NCI-H146 treated with DMSO at 0.1 percent for 48 hours (cell line): ENCODE measurements around the gene VWA8.

ENCODE experiments used
- DNase-seq: peaks from one replicate; lab custom pipeline; 2025; ENCODE audit not compliant: unreplicated experiment; lab: John Stamatoyannopoulos, UW

The VWA8 gene

GRCh38 chr13:41694545-41695301 is 266.2 kb downstream of the VWA8 start:
- no peak for DNase-seq

GRCh38 chr13:41693434-41693833 is 267.5 kb downstream of the VWA8 start:
- no peak for DNase-seq

GRCh38 chr13:41691274-41691673 is 269.6 kb downstream of the VWA8 start:
- no peak for DNase-seq

- no peak for DNase-seq
These were observed 278.1 kb downstream of the VWA8 start for GRCh38 chr13:41682766-41683165.

- no peak for DNase-seq
These were observed 278.9 kb downstream of the VWA8 start for GRCh38 chr13:41682001-41682400.

GRCh38 chr13:41681587-41681986 is 279.3 kb downstream of the VWA8 start:
- DNase-seq: no peak

- no peak for DNase-seq
These were observed 280.0 kb downstream of the VWA8 start for GRCh38 chr13:41680900-41681299.

GRCh38 chr13:41678848-41679247 is 282.1 kb downstream of the VWA8 start:
- DNase-seq: no peak

- no peak for DNase-seq
These were observed 282.7 kb downstream of the VWA8 start for GRCh38 chr13:41678249-41678648.

- DNase-seq: no peak
These were observed 285.6 kb downstream of the VWA8 start for GRCh38 chr13:41675306-41675705.

GRCh38 chr13:41674246-41674645 is 286.7 kb downstream of the VWA8 start:
- no peak for DNase-seq

- DNase-seq: no peak
These were observed 287.3 kb downstream of the VWA8 start for GRCh38 chr13:41673640-41674039.

GRCh38 chr13:41670873-41671443 is 290.0 kb downstream of the VWA8 start:
- DNase-seq: no peak

- peak; percentile 85 for DNase-seq
These were observed 292.7 kb downstream of the VWA8 start for GRCh38 chr13:41668130-41668757.

- DNase-seq: no peak
These were observed 294.3 kb downstream of the VWA8 start for GRCh38 chr13:41666644-41667043.

- DNase-seq: no peak
These were observed 300.5 kb downstream of the VWA8 start for GRCh38 chr13:41660411-41660810.

- DNase-seq: no peak
These were observed 302.8 kb downstream of the VWA8 start for GRCh38 chr13:41658057-41658661.

- no peak for DNase-seq
These were observed 304.9 kb downstream of the VWA8 start for GRCh38 chr13:41655997-41656396.

GRCh38 chr13:41654796-41655195 is 306.1 kb downstream of the VWA8 start:
- DNase-seq: no peak

GRCh38 chr13:41652735-41653361 is 308.1 kb downstream of the VWA8 start:
- peak; percentile 40 for DNase-seq

GRCh38 chr13:41651413-41652058 is 309.4 kb downstream of the VWA8 start:
- no peak for DNase-seq
